Kasumi-1 (cell line): Measurements from ENCODE around the gene MX1.

Experiments
- DNase-seq, 2 experiments: peaks; one replicate each; lab custom pipeline; 2025; lab: John Stamatoyannopoulos, UW

The MX1 gene

GRCh38 chr21:41491412-41491811, 65.4 kb downstream of the MX1 start:
- DNase-seq, result no peak

GRCh38 chr21:41494242-41494641, 68.2 kb downstream of the MX1 start:
- DNase-seq, result no peak

DNA sequence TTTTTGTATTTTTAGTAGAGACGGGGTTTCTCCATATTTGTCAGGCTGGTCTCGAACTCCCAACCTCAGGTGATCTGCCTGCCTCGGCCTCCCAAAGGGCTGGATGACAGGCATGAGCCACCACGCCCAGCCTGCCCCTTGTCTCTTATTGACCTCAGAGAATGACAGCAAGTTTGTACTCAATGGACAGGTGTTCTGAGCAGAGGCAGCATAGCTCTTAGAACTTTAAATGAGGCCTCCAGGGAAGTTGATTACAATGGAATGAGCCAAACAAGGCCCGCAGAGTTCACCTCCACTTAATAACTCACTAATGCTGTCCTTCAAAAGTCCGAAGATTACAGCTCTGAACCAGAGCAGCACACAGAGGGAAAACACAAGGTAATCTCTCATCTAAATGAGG, 71.0 kb downstream of the MX1 start:
- no peak for DNase-seq

- DNase-seq, result no peak
Measured at GRCh38 chr21:41497788-41498187, 71.7 kb downstream of the MX1 start.

DNA sequence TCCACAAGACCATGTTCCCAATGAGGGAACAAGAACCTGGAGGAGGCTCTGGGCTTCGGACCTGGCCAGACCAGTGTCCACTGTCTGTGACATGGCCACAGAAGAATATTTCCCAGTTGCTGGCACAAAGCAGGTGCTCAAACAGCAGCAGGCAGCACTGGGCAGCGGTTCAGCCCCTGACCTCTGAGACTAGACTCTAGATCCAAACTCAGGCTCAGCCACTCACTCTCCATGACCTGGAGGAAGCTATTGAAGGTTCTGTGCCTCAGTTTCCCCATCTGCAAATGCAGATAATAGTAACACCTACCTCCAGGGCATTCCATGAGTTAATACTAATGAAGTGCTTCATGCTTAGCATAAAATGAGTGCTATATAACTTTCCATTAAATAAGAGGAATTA, 73.9 kb downstream of the MX1 start:
- DNase-seq, result no peak

DNA sequence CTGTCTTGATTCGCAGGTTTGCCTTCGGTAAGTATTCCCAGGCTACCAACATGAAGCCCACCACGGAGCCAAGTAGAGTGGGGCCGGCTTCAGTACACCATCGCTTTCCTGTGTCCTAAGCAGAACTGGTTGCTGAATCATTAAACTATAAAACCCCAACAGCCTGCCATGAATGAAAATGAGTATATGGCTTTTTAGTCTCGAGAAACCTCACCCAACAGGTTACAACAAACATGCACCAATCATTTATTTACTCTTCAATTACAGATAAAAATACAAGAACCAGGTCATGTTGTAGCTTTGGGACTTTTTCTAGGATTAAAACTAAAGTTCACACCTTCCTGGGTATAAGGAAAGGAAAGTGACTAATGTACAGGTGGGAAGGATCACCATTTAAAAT, 74.3 kb downstream of the MX1 start:
- DNase-seq, result no peak

GRCh38 chr21:41500931-41501381, 74.9 kb downstream of the MX1 start:
- DNase-seq, result no peak

- DNase-seq, result no peak
Measured at GRCh38 chr21:41501919-41502318, 75.9 kb downstream of the MX1 start.

DNA sequence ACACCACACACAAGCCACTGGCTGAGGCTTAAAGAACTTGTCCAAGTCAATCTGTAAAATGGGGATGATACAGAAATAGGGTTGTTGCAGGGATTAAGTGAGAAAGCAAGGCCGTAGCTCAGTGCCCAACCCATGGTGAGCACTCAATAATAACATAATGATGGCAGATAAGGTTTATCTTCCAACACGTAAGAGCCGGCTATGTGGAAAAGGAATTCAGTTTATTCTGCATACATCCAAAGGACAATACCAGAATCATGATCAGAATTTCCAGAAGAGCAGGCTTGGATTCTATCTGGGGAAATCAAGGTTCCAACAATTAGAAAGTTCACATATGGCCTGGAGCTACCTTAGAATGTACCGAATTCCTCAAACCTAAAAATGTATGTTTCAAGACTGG, 77.3 kb downstream of the MX1 start:
- DNase-seq, result no peak

DNA sequence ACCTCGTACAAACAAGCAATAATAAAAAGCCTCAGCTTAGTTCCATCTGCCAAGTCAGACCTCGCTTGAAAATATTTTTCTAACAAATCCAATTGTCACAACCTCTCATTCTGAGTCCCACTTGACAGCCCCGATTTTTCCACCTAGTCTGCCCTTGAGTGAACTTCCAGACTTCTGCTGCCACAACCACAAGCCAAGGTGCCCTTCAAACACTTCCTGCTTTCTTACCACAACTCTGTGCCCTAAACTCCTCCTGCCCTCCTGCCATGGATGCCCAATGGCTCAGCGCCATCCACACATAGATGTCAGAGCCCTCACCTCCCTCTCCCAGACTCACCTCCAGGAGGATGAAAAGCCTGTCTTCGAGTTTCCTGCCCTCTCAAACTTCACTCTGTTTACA, 78.0 kb downstream of the MX1 start:
- no peak for DNase-seq

GRCh38 chr21:41506005-41506594, 80.1 kb downstream of the MX1 start:
- DNase-seq, result no peak

DNA sequence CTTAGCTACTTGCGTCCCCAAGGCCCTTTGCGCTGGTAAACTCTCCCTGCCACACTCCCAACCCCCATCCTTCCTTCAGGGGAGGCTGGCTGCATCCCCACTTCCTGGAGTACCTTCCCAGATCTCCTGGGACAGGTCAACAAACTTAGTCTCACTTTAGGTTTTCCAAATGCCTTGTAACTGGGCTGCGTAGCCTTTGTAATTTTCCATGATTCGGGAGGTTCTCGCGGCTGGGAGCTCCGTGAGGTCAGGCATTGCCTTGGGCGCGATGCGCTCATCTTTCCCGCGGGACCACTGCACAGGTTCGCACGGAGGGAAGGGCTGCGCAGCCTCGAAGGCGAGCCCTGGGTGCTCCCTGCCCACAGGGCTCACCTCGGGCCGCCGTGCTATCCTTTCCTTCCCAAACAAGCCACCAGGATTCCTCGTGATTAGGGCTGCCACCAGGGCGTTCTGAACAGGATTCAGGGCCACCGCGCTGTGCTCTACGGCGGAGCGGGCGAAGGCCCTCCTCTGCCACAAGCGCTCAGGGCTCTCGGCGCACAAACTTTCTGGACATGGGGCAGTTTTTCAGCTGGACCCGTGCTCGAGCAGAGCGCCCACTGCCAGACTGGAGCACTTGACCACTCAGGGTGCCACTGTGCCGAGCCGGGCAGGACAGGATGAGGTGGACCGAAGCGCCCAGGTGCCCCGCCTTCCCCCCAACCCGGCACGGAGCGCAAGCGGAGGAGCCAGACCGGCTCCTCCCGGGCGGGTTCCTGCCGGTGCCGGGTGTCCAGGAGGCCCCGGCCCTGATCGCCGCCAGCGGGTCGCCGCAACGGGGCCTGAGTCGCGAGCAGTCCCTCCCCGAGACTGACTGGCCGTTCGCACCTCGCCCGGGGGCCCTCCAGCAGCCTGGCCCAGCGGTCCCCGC, 80.8 kb downstream of the MX1 start:
- no peak for DNase-seq

GRCh38 chr21:41507521-41508414, 81.7 kb downstream of the MX1 start, which contains the start of gene TMPRSS2:
TSS of gene TMPRSS2 (minus strand) at chr21:41508158. CDS start at chr21:41498133, 10,025 bp downstream.
- no peak for DNase-seq

- no peak for DNase-seq
Measured at GRCh38 chr21:41508415-41509144, 82.5 kb downstream of the MX1 start.
